ENCODE results near the gene MARK4. TPM values are rescaled to one million over a fixed set of nuclear protein-coding genes. Genes with fewer than 3 reads are reported as not detected.
"Not testable (repeated sequence)": the region's sequence is repeated elsewhere in the genome, so short reads cannot be mapped to it uniquely, and the experiment has no call there.

MARK4 gene
- total RNA-seq, 4 donors from 2014 or later, result 14.0 to 35.5 (median 20.6) TPM

DNA sequence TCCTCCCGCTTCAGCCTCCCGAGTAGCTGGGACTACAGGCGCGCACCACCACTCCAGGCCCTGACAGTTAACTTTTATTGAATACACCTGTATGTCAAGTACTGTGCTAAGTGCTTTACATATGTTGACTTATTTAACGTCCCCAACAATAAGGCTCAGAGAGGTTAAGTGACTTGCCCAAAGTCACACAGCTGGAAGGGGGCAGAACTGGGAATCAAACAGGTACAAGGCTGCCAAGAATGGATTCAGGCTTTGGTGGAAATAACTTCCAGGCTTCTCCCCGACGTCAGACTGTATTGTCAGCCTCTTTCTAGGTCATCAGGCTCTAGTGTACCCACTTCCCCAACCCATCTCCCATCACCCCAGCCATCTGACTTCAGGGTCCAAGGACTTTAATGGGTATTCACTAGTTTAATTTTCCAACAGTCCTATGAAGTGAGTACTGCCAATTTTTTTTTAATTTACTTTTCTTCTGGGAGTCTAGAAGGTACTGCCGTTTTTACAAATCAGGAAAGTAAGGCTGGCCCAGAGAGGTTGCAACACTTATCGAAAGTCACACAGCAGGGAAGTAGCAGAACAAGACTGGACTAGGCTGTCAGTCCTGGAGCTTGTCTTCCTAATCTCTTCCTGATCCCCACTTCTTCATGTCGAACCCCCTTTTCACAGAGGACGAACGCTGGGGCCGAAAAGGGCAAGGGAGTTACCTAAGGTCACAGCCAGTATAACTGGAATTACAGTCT lies 76.5 kb downstream of the MARK4 start:
- no peak overlapping the region for H3K4me3 ChIP-seq
- TF ChIP-seq POLR2AphosphoS5 (IDR thresholded peaks at IDR 0.05) (no peak), EP300 (IDR thresholded peaks at IDR 0.05) (no peak), POLR2A (IDR thresholded peaks at IDR 0.05) (no peak)
- TF ChIP-seq, protein P1, sequence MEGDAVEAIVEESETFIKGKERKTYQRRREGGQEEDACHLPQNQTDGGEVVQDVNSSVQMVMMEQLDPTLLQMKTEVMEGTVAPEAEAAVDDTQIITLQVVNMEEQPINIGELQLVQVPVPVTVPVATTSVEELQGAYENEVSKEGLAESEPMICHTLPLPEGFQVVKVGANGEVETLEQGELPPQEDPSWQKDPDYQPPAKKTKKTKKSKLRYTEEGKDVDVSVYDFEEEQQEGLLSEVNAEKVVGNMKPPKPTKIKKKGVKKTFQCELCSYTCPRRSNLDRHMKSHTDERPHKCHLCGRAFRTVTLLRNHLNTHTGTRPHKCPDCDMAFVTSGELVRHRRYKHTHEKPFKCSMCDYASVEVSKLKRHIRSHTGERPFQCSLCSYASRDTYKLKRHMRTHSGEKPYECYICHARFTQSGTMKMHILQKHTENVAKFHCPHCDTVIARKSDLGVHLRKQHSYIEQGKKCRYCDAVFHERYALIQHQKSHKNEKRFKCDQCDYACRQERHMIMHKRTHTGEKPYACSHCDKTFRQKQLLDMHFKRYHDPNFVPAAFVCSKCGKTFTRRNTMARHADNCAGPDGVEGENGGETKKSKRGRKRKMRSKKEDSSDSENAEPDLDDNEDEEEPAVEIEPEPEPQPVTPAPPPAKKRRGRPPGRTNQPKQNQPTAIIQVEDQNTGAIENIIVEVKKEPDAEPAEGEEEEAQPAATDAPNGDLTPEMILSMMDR (IDR thresholded peaks at IDR 0.05), result no peak
- no peak overlapping the region for H3K27ac ChIP-seq
- H3K36me3 ChIP-seq, result no peaks in the 10 kb centered on the region
- 55 to 72% methylated on average over 4 to 11 of the region's 13 CpGs for WGBS, 2 donors (ENCODE audit: low coverage in 1 of 2)
- peaks cover 15% of the 10 kb centered on the region for H3K27me3 ChIP-seq
- H3K9me3 ChIP-seq, result no peaks in the 10 kb centered on the region
- peaks cover 0 to 31% (median 9%) of the 10 kb centered on the region in 3 donors for H3K4me1 ChIP-seq
- no peak for ATAC-seq

DNA sequence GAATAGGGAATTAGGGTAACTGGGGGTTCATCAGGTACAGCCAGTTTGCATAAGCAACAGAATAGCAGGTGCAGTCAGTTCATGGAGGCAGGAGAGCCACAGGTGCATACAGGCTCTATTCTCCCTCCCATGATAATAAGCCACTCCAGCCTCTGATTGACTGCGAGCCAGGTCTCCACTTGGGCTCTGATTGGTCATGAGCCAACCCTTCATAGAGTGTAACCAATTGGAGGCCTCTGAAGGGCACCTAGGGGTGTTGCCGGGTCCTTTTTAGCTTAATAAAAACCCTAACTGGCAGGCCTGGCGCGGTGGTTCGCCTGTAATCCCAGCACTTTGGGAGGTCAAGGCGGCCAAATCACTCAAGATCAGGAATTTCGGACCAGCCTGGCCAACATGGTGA lies 80.3 kb downstream of the MARK4 start:
- H3K36me3 ChIP-seq, result no peaks in the 10 kb centered on the region
- ATAC-seq, result no peak
- no peak overlapping the region for H3K4me3 ChIP-seq
- H3K9me3 ChIP-seq, result no peaks in the 10 kb centered on the region
- no peak for TF ChIP-seq POLR2AphosphoS5 (IDR thresholded peaks at IDR 0.05)
- TF ChIP-seq EP300 (IDR thresholded peaks at IDR 0.05), result no peak
- TF ChIP-seq, protein P1 (IDR thresholded peaks at IDR 0.05), result no peak
- TF ChIP-seq POLR2A (IDR thresholded peaks at IDR 0.05), result no peak
- no peak overlapping the region for H3K27ac ChIP-seq
- H3K27me3 ChIP-seq, result no peaks in the 10 kb centered on the region
- WGBS, 2 donors (ENCODE audit: low coverage in 1 of 2), result 100% methylated on average over 1 of the region's 7 CpGs; no CpG with 5 or more reads in 1 of the 2 donors
- peaks cover 0 to 3% (median 0%) of the 10 kb centered on the region in 3 donors for H3K4me1 ChIP-seq

DNA sequence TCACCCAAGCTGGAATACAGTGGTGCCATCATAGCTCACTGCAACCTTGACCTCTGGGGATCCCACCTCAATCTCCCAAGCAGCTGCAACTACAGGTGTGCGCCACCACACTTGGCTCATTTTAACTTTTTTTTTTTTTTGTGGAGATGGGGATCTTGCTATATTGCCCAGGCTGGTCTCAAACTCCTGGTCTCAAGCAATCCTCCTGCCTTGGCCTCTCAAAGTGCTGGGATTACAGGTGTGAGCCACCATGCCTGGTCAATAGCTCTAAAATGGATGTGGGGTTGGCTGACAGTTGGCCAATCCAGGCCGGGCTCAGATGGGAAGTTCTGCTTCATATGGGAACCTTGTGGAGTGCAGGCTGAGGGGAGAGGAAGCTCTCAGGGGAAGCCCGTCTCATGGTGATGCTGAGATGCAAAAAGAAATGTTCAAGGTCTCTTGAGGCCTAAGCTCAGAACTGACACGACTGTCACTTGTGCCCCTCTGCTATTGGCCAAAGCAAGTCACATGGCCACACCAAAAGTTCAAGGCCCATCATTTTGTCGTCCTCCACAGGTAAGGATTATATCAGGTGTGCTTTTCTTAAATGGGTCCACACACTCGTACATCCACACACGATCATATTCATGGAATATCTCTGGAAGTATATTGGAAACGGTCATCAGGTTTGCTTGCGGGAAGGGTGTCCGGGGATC lies 82.7 kb downstream of the MARK4 start:
- TF ChIP-seq, protein P1 (IDR thresholded peaks at IDR 0.05), result no peak
- no peak for TF ChIP-seq EP300 (IDR thresholded peaks at IDR 0.05)
- H3K27me3 ChIP-seq, result peaks cover 12% of the 10 kb centered on the region
- no peak overlapping the region for H3K4me3 ChIP-seq
- H3K9me3 ChIP-seq, result no peaks in the 10 kb centered on the region
- peaks cover 0 to 7% (median 0%) of the 10 kb centered on the region in 3 donors for H3K4me1 ChIP-seq
- WGBS, 2 donors (ENCODE audit: low coverage in 1 of 2), result 66 to 88% methylated on average over 5 to 8 of the region's 10 CpGs
- no peaks in the 10 kb centered on the region for H3K36me3 ChIP-seq
- no peak overlapping the region for H3K27ac ChIP-seq
- ATAC-seq, result no peak

DNA sequence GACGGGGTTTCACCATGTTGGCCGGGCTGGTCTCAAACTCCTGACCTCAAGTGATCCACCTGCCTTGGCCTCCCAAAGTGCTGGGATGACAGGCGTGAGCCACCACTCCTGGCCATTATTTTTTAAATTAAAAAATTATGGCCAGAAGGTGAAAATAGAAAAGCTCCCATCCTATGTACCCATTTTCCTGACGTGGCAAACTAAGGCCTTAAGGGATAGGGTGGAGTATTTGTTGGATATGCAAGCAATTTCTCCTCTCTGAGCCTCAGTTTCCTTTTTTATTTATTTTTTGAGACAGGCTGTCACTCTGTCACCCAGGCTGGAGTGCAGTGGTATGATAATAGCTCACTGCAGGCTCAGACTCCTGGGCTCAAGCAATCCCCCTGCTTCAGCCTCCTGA lies 83.8 kb downstream of the MARK4 start:
- not testable (repeated sequence) for H3K27ac ChIP-seq, ATAC-seq

DNA sequence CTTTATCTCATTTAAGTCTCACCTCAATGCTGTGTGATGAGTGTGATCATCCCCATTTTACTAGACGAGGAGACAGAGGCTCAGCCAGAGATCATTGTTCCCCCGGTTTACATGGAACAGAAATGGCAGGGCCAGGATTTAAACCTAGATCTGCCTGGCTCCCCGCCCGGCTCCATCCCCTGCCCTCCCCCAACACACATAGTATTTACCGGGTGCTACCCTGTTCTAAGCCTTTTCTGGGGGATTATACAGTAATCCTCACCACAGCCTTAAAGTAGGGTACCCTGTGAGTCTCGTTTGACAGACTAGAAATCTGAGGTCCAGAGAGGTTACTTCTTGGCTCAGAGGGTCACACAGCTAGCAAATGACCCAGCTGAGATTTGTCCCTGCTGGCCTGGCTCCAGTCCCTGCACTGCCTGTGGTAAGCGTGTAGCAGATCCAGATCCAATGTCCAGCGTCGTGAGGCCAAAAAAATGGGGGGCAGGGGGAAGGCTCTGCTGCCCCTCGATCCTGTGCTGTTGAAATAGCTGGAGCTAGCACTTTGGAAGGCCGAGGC lies 85.7 kb downstream of the MARK4 start:
- H3K9me3 ChIP-seq, result no peaks in the 10 kb centered on the region
- H3K27me3 ChIP-seq, result peaks cover 42% of the 10 kb centered on the region
- no peak overlapping the region for H3K27ac ChIP-seq
- H3K4me3 ChIP-seq, result no peak overlapping the region
- peaks cover 0 to 19% (median 5%) of the 10 kb centered on the region in 3 donors for H3K4me1 ChIP-seq
- TF ChIP-seq, protein P1 (IDR thresholded peaks at IDR 0.05), result no peak
- no peak for TF ChIP-seq POLR2A (IDR thresholded peaks at IDR 0.05)
- no peak for TF ChIP-seq EP300 (IDR thresholded peaks at IDR 0.05)
- TF ChIP-seq POLR2AphosphoS5 (IDR thresholded peaks at IDR 0.05), result no peak
- no peak for ATAC-seq
- H3K36me3 ChIP-seq, result no peaks in the 10 kb centered on the region
- WGBS, 2 donors (ENCODE audit: low coverage in 1 of 2), result 36 to 54% methylated on average over 7 to 9 of the region's 11 CpGs

More for the DNA sequence above, 83.8 kb downstream of the MARK4 start:
- H3K9me3 ChIP-seq, H3K36me3 ChIP-seq, H3K4me3 ChIP-seq, H3K4me1 ChIP-seq: not testable (repeated sequence)
- peaks cover 23% of the 10 kb centered on the region for H3K27me3 ChIP-seq
- 75 to 92% methylated on average over 2 to 3 of the region's 4 CpGs for WGBS, 2 donors (ENCODE audit: low coverage in 1 of 2)

All from gastroesophageal sphincter (tissue), 4 donors.